CD4-positive, alpha-beta T cell treated with Interleukin-4 for 1 hour (primary cell): Measurements from ENCODE around the gene PSMB7.

Source experiments
- DNase-seq, 2 donors: peaks; one replicate each; pipeline ENCODE4 v3.0.0-alpha.2; 2020 to 2022

The PSMB7 gene

GRCh38 chr9:124322618-124323432 lies 92.4 kb downstream of the PSMB7 start:
- DNase-seq = no peak

- DNase-seq = no peak
Observed at GRCh38 chr9:124321935-124322334, 93.3 kb downstream of the PSMB7 start.

- no peak for DNase-seq
Observed at GRCh38 chr9:124321416-124321815, 93.8 kb downstream of the PSMB7 start.

GRCh38 chr9:124320062-124320973 lies 94.9 kb downstream of the PSMB7 start:
- peak; percentile 34 to 46 for DNase-seq

- DNase-seq = no peak
Observed at GRCh38 chr9:124315882-124316281, 99.4 kb downstream of the PSMB7 start.

- DNase-seq = no peak
Observed at GRCh38 chr9:124313940-124314339, 101.3 kb downstream of the PSMB7 start.

GRCh38 chr9:124312290-124313265 lies 102.7 kb downstream of the PSMB7 start:
- no peak for DNase-seq

GRCh38 chr9:124311283-124311682 lies 104.0 kb downstream of the PSMB7 start:
- DNase-seq = no peak

- no peak for DNase-seq
Observed at GRCh38 chr9:124309667-124310084, 105.6 kb downstream of the PSMB7 start.

GRCh38 chr9:124308606-124309491 lies 106.4 kb downstream of the PSMB7 start:
- DNase-seq = no peak

GRCh38 chr9:124307379-124308030 lies 107.7 kb downstream of the PSMB7 start:
- no peak for DNase-seq

- no peak for DNase-seq
Observed at GRCh38 chr9:124306098-124306735, 109.0 kb downstream of the PSMB7 start.

- DNase-seq = no peak
Observed at GRCh38 chr9:124304285-124304684, 111.0 kb downstream of the PSMB7 start.

GRCh38 chr9:124303762-124304161 lies 111.5 kb downstream of the PSMB7 start:
- DNase-seq = no peak
